OCI-LY3 (cell line): ENCODE measurements around the gene TUBB4B.

ENCODE experiments used
- H2AFZ ChIP-seq: fragments of 200-600, 300-600 bp; shearing (Covaris generic); 2 replicates; pipeline ENCODE4 v1.6.0; 2014; ENCODE audit warnings: antibody characterized with exemption, low read depth, low read length
- H3K27ac ChIP-seq: fragments of 200-600, 300-600 bp; sonication (generic); 2 replicates; pipeline ENCODE4 v1.5.1; 2014; ENCODE audit warnings: mild to moderate bottlenecking, low read length, moderate library complexity, mixed read lengths
- H3K27me3 ChIP-seq: fragments of 200-600, 300-600 bp; sonication (generic); 2 replicates; pipeline ENCODE4 v1.6.1; 2014; ENCODE audit warnings: low read depth, low read length, mixed read lengths
- H3K36me3 ChIP-seq: fragments of 200-600, 300-600 bp; sonication (generic); replicated peaks from 2 replicates; pipeline ENCODE3; 2014; ENCODE audit warnings: low read depth, low read length, mixed read lengths
- H3K4me1 ChIP-seq: fragments of 300-600, 200-600 bp; sonication (generic); 2 replicates; pipeline ENCODE4 v1.6.1; 2014; ENCODE audit warnings: low read length, mixed read lengths
- H3K4me2 ChIP-seq: fragments of 200-600, 300-600 bp; sonication (generic); 2 replicates; pipeline ENCODE4 v1.6.1; 2014; ENCODE audit warnings: low read length, mixed read lengths
- H3K4me3 ChIP-seq: fragments of 300-600, 200-600 bp; sonication (generic); 2 replicates; pipeline ENCODE4 v1.5.1; 2014; ENCODE audit warnings: antibody characterized with exemption, mild to moderate bottlenecking, low read length, moderate library complexity
- H3K79me2 ChIP-seq: fragments of 300-600, 200-600 bp; shearing (Covaris generic); 2 replicates; pipeline ENCODE4 v1.6.1; 2014; ENCODE audit warnings: mild to moderate bottlenecking, low read length, mixed read lengths
- H3K9ac ChIP-seq: fragments of 300-600, 200-600 bp; shearing (Covaris generic); 2 replicates; pipeline ENCODE4 v1.6.0; 2014; ENCODE audit warnings: mild to moderate bottlenecking, low read length, moderate library complexity
- H3K9me3 ChIP-seq: fragments of 200-600, 300-600 bp; shearing (Covaris generic); 2 replicates; pipeline ENCODE4 v1.6.1; 2014; ENCODE audit warnings: low read length, mixed read lengths; ENCODE audit not compliant: insufficient read depth
- H4K20me1 ChIP-seq: fragments of 200-600, 300-600 bp; sonication (generic); 2 replicates; pipeline ENCODE4 v1.6.1; 2016; ENCODE audit warnings: low read length, mixed read lengths; ENCODE audit not compliant: insufficient read depth
- EZH2phosphoT487 ChIP-seq: fragments of 200-600 bp; shearing (Covaris generic); IDR thresholded peaks from 2 replicates; pipeline ENCODE4 v1.6.1; 2018; ENCODE audit warnings: antibody characterized with exemption, mixed run types, low read depth
- TF ChIP-seq, protein P1 (sequence below): fragments of 200-600, 300-600 bp; sonication (generic); IDR thresholded peaks from 2 replicates; pipeline ENCODE4 v1.5.1; 2014; ENCODE audit warnings: antibody characterized with exemption, low read length, low read depth

TUBB4B gene

DNA sequence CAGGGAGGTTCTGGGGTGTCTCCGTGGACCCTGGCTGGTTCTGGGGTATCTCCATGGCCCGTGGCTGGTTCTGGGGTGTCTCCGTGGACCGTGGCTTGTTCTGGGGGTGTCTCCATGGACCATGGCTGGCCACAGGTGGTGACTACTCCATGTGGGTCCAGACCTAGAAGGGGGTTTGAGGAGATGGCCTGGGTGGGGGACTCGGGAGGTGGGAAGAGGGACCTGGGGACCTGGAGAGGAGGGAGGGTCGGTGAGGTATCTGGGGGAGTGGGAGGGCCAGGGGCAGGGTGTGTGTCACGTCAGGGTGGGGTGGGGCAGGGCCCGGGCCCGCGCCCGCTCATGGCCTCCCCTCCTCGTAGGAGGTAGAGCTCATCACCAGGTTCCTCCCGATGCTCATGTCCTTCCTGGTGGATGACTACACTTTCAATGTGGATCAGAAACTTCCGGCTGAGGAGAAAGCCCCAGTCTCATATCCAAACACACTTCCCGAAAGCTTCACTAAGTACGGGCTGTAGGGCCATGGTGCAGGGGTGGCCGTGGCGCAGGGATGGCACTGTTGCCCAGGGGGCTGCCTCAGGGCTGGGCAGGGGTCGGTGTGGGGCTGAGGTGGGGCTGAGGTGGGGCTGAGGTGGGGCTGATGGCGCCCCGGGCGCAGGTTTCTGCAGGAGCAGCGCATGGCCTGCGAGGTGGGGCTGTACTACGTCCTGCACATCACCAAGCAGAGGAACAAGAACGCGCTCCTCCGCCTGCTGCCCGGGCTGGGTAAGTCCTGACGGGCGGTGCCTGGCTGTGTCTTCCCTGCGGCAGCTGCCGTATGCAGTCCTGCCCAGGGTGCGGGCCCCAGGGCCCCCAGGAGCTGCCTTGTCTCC lies 25.7 kb downstream of the TUBB4B start:
- Histone ChIP-seq H3K79me2 (no peaks in the 10 kb centered on the region), H3K9ac (no peak overlapping the region), H3K4me2 (no peak overlapping the region), H3K27ac (no peak overlapping the region), H3K9me3 (no peaks in the 10 kb centered on the region), H3K27me3 (no peaks in the 10 kb centered on the region), H3K4me1 (no peaks in the 10 kb centered on the region), H3K36me3 (peaks cover 28% of the 10 kb centered on the region), H4K20me1 (no peaks in the 10 kb centered on the region), H3K4me3 (no peak overlapping the region), H2AFZ (no peak overlapping the region)
- TF ChIP-seq EZH2phosphoT487 = no peak
- TF ChIP-seq, protein P1, sequence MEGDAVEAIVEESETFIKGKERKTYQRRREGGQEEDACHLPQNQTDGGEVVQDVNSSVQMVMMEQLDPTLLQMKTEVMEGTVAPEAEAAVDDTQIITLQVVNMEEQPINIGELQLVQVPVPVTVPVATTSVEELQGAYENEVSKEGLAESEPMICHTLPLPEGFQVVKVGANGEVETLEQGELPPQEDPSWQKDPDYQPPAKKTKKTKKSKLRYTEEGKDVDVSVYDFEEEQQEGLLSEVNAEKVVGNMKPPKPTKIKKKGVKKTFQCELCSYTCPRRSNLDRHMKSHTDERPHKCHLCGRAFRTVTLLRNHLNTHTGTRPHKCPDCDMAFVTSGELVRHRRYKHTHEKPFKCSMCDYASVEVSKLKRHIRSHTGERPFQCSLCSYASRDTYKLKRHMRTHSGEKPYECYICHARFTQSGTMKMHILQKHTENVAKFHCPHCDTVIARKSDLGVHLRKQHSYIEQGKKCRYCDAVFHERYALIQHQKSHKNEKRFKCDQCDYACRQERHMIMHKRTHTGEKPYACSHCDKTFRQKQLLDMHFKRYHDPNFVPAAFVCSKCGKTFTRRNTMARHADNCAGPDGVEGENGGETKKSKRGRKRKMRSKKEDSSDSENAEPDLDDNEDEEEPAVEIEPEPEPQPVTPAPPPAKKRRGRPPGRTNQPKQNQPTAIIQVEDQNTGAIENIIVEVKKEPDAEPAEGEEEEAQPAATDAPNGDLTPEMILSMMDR = no peak

DNA sequence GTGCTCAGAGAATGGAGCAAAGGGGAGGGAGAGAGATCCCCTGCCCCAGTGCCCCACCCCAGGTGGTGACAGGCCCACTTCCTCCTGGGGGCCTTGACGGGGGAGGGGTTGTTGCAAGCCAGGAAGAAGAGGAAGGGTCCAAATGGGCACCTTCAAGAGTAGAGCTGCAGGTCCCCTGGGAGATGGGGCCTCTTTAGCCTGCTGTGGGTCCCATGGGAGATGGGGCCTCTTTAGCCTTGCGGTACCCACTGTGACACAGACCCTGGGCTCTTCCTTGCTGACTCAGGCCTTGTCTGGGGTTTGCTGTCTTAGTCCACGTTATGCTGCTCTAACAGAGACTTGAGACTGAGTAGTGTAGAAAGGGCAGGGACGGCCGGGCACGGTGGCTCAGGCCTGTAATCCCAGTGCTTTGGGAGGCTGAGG lies 26.9 kb downstream of the TUBB4B start:
- H3K36me3 ChIP-seq = peaks cover 31% of the 10 kb centered on the region
- H3K4me1 ChIP-seq = no peaks in the 10 kb centered on the region
- no peak for TF ChIP-seq EZH2phosphoT487
- TF ChIP-seq, protein P1 = no peak
- no peaks in the 10 kb centered on the region for H3K79me2 ChIP-seq
- no peak overlapping the region for H3K4me3 ChIP-seq
- no peak overlapping the region for H3K9ac ChIP-seq
- no peaks in the 10 kb centered on the region for H3K9me3 ChIP-seq
- H3K4me2 ChIP-seq = no peak overlapping the region
- H2AFZ ChIP-seq = no peak overlapping the region
- H4K20me1 ChIP-seq = no peaks in the 10 kb centered on the region
- no peaks in the 10 kb centered on the region for H3K27me3 ChIP-seq
- H3K27ac ChIP-seq = no peak overlapping the region

DNA sequence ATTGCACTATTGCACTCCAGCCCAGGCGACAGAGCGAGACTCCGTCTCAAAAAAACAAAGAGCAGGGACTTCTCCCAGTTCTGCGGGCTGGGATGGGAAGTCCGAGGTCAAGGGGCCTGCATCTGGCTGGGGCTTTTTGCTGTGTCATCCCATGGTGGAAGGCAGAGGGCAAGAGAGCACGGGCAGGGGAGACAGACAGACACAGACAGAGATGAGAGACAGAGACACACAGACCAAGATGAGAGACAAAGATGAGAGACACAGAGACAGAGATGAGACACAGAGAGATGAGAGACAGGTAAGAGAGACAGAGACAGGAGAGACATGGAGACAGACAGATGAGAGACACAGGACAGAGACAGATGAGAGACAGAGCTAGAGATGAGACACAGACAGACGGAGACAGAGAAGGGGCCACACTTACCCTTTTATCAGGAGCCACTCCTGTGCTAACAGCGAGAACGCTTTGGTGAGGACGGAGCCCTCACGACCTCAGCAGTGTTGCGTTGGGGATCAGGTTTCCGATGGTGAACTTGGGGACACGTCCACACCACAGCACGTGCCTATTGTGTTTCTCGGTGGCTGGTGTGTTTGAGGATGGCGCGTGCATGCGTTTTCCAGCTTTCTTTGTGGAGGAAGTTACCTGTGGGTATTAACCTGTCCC lies 27.6 kb downstream of the TUBB4B start:
- H3K27ac ChIP-seq = no peak overlapping the region
- H3K79me2 ChIP-seq = no peaks in the 10 kb centered on the region
- no peak for TF ChIP-seq EZH2phosphoT487
- TF ChIP-seq, protein P1 = no peak
- H3K4me2 ChIP-seq = no peak overlapping the region
- no peak overlapping the region for H3K9ac ChIP-seq
- no peaks in the 10 kb centered on the region for H3K27me3 ChIP-seq
- peaks cover 29% of the 10 kb centered on the region for H3K36me3 ChIP-seq
- no peak overlapping the region for H3K4me3 ChIP-seq
- H4K20me1 ChIP-seq = no peaks in the 10 kb centered on the region
- H3K9me3 ChIP-seq = no peaks in the 10 kb centered on the region
- no peaks in the 10 kb centered on the region for H3K4me1 ChIP-seq
- no peak overlapping the region for H2AFZ ChIP-seq

DNA sequence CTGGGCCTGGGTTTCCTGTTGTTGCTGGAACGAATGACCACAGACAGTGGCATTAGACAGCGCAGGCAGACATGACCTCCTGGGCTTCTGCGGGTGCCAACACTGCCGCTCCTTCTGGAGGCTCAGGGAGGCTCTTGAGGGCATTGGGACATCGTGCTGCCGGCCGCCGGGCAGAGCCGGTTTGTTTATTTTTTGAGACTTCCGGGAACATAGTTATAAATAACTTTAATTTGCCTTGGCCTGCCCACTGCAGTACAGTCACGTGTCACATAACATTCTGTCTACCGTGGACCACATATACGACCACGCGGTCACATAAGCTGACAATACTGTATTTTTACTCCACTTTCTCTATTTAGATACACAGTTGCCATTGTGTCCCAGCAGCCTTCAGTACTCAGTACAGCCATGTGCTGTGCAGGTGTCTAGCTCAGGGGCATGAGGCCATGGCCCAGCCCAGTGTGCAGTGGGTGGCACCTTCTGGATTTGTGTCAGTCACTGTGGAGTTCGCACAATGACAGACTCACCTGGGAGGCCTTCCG lies 28.2 kb downstream of the TUBB4B start:
- H3K9ac ChIP-seq = no peak overlapping the region

More for the DNA sequence above, 28.2 kb downstream of the TUBB4B start:
- Histone ChIP-seq H3K4me1 (no peaks in the 10 kb centered on the region), H2AFZ (no peak overlapping the region), H3K36me3 (peaks cover 26% of the 10 kb centered on the region), H3K4me3 (no peak overlapping the region), H3K4me2 (no peak overlapping the region), H3K27me3 (no peaks in the 10 kb centered on the region), H3K79me2 (no peaks in the 10 kb centered on the region), H3K9me3 (no peaks in the 10 kb centered on the region), H3K27ac (no peak overlapping the region), H4K20me1 (no peaks in the 10 kb centered on the region)
- TF ChIP-seq, protein P1 = no peak
- TF ChIP-seq EZH2phosphoT487 = no peak
